ENCODE results near the gene ZBTB45. TPM values are rescaled to one million over a fixed set of nuclear protein-coding genes. Genes with fewer than 3 reads are reported as not detected.

ZBTB45 gene
- total RNA-seq, 1 experiment from 2014 or later: 12.0 TPM

GRCh38 chr19:58559275-58560006 lies 39.8 kb upstream of the ZBTB45 start (continued):
- TF ChIP-seq ATF3 (IDR thresholded peaks at IDR 0.05): no peak
- no peak for TF ChIP-seq SRF (IDR thresholded peaks at IDR 0.05; ENCODE audit: low read depth)
- TF ChIP-seq EGR1 (IDR thresholded peaks at IDR 0.05; ENCODE audit: low read depth): peak; percentile 78
- TF ChIP-seq ELF1 (IDR thresholded peaks at IDR 0.05; ENCODE audit: borderline replicate concordance, low read depth): no peak; the same call in 1 of the 2 replicates
- peak; percentile 85 for TF ChIP-seq SIN3A (IDR thresholded peaks at IDR 0.05; ENCODE audit: low read depth)

- Histone ChIP-seq H3K4me2 (ENCODE audit: low read length) (peak overlapping the region; percentile 79), H2AFZ (ENCODE audit: low read depth, low read length, poor library complexity, severe bottlenecking) (no peak overlapping the region)
- no peak for TF ChIP-seq FOSL1 (IDR thresholded peaks at IDR 0.05; ENCODE audit: low read depth)
- no peak for TF ChIP-seq TCF7L2 (IDR thresholded peaks at IDR 0.05; ENCODE audit: borderline replicate concordance, extremely low read depth, insufficient read depth, insufficient read length)
- TF ChIP-seq ZFX (IDR thresholded peaks at IDR 0.05): peak; percentile 81; the same call in 1 of the 2 replicates
- TF ChIP-seq REST (IDR thresholded peaks at IDR 0.05; ENCODE audit: low read depth): no peak
- peak; percentile 97 for TF ChIP-seq YY1 (IDR thresholded peaks at IDR 0.05; ENCODE audit: extremely low read depth, insufficient replicate concordance, low read depth, low read length)
- TF ChIP-seq POLR2A (IDR thresholded peaks at IDR 0.05; ENCODE audit: borderline replicate concordance, extremely low read depth, insufficient read depth, insufficient read length): no peak
- no peak; the same call in 1 of the 2 replicates for TF ChIP-seq ELF1 (IDR thresholded peaks at IDR 0.05; ENCODE audit: borderline replicate concordance, low read depth)
- no peak for TF ChIP-seq ATF3 (IDR thresholded peaks at IDR 0.05)
- TF ChIP-seq EZH2 (IDR thresholded peaks at IDR 0.05): no peak
- TF ChIP-seq RAD21 (IDR thresholded peaks at IDR 0.05; ENCODE audit: low read depth): no peak
- no peak for TF ChIP-seq ZBTB33 (IDR thresholded peaks at IDR 0.05; ENCODE audit: extremely low read depth, insufficient replicate concordance, low read length)
- no peak for TF ChIP-seq EZH2phosphoT487 (IDR thresholded peaks at IDR 0.05; ENCODE audit: borderline replicate concordance)
- TF ChIP-seq EGR1 (IDR thresholded peaks at IDR 0.05; ENCODE audit: low read depth): 0 out of 2 replicates have a peak, but pooled peaks have one; percentile 32
- no peak for TF ChIP-seq JUND (IDR thresholded peaks at IDR 0.05)
- TF ChIP-seq CBX3 (IDR thresholded peaks at IDR 0.05; ENCODE audit: low read depth): no peak
These were observed 39.1 kb upstream of the ZBTB45 start for GRCh38 chr19:58558623-58559274.

More at GRCh38 chr19:58558623-58559274, 39.1 kb upstream of the ZBTB45 start:
- ChIA-PET RAD21 (ENCODE audit: low non-redundant PET in 1 of 2, low total read pairs in 2 of 2, uncharacterized antibody in 2 of 2, unreplicated experiment in 2 of 2) (no interaction called here), CTCF (interaction anchor here (1.0 kb wide), 1 partner anchor 40 kb away, joined by 5 read pairs; the partner anchor contains the start of gene ZBTB45), POLR2A (interaction anchor here (0.8 to 1.4 kb wide), 8 partner anchors 9 to 44 kb away, joined by 3 to 17 read pairs (median 6); partner anchors contain the start of genes MZF1, TRIM28 and ZBTB45)
- H3K9me3 ChIP-seq (ENCODE audit: control insufficient read depth in 1 of 2, insufficient read depth in 1 of 2, low read depth in 1 of 2, low read length in 2 of 2): no peaks in the 10 kb centered on the region
- H3K27ac ChIP-seq (ENCODE audit: low read depth, low read length): peak overlapping the region; percentile 98
- H3K4me1 ChIP-seq (ENCODE audit: control insufficient read depth in 1 of 2, insufficient read depth in 2 of 2, low read length in 2 of 2): peaks cover 22 to 49% of the 10 kb centered on the region in 2 experiments
- DNase-seq (ENCODE audit: low read depth, low spot score) (peak; percentile 98), ATAC-seq (peak; percentile 68)
- H3K27me3 ChIP-seq (ENCODE audit: insufficient read depth, low read length): no peaks in the 10 kb centered on the region
- peaks cover 7 to 20% of the 10 kb centered on the region in 2 experiments; a peak in 2 of 4 replicates for H3K36me3 ChIP-seq (ENCODE audit: control insufficient read depth in 1 of 2, insufficient read depth in 2 of 2, low read length in 2 of 2)
- no TSS peak for BruUV-seq (replicated peaks)
- H3K9me2 ChIP-seq (ENCODE audit: insufficient read depth): no peaks in the 10 kb centered on the region
- no peaks in the 10 kb centered on the region for H4K20me1 ChIP-seq (ENCODE audit: insufficient read depth)
- H3K9ac ChIP-seq (ENCODE audit: low read length): peak overlapping the region; percentile 94
- H3K79me2 ChIP-seq (ENCODE audit: insufficient read depth, low read length): peaks cover 51% of the 10 kb centered on the region
- intact Hi-C loops (cut with micrococcal nuclease): loop anchor here (1.0 kb wide), 1 partner anchor 15 kb away; the partner anchor contains the start of gene MZF1
- peak overlapping the region; percentile 74 to 99 for H3K4me3 ChIP-seq (replicated peaks in 1 of 2; ENCODE audit: low read depth in 1 of 2, low read length in 2 of 2)
